DND-41 (cell line): Measurements from ENCODE around the gene KRTAP10-6.

ENCODE experiments used
- EZH2 ChIP-seq: IDR thresholded peaks from 3 replicates; pipeline ENCODE4 v1.6.1; 2012; ENCODE audit warnings: borderline replicate concordance, low read depth, mild to moderate bottlenecking, moderate library complexity, low read length, inconsistent platforms; ENCODE audit not compliant: severe bottlenecking
- TF ChIP-seq, protein P1 (sequence below): IDR thresholded peaks from 2 replicates; pipeline ENCODE4 v1.5.1; 2012; ENCODE audit warnings: borderline replicate concordance, low read length, moderate library complexity, mild to moderate bottlenecking; ENCODE audit not compliant: poor library complexity, severe bottlenecking; ENCODE audit errors: extremely low read depth

DNA sequence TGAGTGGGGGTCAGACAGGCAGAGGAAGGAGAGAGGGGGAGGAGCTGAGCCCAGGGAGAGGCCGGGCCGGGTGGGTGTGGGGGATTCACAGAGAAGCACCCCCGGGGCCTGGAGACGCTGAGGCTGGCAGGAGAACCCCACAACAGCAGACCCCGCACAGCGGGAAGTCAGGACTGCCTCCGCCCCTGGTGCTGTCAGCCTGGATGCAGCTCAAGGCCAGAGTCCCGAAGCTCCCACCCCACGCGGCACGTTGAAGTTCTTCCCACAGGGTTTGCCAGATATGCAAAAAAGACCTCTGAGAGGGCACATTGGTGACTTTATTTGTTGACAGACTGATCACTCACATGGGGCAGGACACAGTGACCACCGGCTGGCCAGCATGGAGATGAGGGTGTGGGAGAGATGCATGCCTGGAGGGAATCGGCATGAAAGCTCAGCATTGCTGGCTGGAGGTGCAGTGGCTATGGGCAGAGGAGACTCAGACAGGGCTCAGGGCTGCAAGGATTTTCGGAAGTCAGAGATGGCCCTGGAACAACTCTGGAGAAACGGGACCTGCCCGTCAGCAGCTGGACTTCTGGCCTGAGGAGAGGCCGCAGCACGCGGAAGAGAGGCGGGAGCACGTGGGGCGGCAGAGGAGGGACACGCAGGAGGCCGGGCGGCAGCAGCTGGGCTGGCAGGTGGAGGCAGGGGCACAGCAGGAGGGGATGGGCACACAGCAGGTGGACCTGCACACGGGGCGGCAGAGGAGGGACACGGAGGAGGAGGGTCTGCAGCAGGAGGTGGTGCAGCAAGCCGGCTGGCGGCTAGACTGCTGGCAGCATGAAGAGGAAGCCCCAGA, 34.6 kb downstream of the KRTAP10-6 start:
- TF ChIP-seq, protein P1, sequence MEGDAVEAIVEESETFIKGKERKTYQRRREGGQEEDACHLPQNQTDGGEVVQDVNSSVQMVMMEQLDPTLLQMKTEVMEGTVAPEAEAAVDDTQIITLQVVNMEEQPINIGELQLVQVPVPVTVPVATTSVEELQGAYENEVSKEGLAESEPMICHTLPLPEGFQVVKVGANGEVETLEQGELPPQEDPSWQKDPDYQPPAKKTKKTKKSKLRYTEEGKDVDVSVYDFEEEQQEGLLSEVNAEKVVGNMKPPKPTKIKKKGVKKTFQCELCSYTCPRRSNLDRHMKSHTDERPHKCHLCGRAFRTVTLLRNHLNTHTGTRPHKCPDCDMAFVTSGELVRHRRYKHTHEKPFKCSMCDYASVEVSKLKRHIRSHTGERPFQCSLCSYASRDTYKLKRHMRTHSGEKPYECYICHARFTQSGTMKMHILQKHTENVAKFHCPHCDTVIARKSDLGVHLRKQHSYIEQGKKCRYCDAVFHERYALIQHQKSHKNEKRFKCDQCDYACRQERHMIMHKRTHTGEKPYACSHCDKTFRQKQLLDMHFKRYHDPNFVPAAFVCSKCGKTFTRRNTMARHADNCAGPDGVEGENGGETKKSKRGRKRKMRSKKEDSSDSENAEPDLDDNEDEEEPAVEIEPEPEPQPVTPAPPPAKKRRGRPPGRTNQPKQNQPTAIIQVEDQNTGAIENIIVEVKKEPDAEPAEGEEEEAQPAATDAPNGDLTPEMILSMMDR = no peak
- no peak for TF ChIP-seq EZH2
